GM11168 (cell line): ENCODE measurements around the gene DNMBP.

ENCODE experiments used
- in situ Hi-C: fragments of 300-500 bp; cut with MboI; formaldehyde crosslinking; loops from one replicate; pipeline ENCODE4 v1.12.0; 2022; ENCODE audit warnings: low sequenced_read_pairs; ENCODE audit not compliant: unreplicated experiment

Gene DNMBP

DNA sequence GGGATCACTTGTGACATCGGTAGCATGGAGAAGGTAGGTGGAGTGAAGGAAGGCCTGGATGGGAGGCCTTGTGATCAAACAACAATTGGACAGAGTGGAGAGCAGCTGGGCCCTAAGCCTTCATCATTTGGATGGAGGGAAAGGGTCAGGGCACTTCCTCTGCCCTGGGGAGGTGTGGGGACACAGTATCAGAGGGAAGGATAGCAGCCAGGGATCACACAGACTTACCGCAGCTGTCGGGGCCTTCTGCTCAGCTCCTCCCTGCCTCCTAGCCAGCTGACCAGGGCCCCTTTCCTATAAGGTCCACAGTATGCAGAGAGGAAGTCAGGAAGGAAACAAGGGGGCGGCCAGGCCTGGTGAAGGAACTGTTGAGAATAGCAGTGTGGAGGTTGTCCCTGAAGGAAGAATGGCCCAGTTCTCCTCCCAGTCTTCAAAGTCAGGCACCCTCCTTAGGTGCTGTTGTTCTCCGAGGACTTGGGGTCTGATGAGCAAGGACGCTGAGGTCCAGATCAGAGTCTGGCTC, 165.3 kb downstream of the DNMBP start:
- in situ Hi-C loops = loop anchor here (10.0 kb wide), 1 partner anchor 200 kb away; no protein-coding TSS in a partner anchor

DNA sequence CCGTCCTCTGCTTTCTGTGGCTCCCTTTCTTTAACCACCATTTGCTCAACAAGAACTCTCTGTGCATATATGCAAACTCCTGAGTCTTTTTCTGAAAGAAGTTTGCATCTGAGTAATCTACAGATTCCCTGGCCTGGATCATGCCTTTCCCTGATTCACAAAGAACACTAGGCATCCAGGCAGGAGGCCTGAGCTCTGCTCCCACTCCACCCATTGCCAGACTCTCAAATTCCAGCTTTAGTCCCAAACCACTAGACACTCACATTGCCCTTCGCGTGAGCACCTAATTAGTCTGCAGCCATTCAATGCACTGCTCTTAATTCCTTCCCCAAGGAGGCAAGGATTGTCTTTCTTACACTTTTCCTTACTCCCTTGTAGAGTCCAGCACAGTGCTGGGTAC, 166.4 kb downstream of the DNMBP start:
- in situ Hi-C loops = loop anchor here (10.0 kb wide), 1 partner anchor 201 kb away; no protein-coding TSS in a partner anchor

DNA sequence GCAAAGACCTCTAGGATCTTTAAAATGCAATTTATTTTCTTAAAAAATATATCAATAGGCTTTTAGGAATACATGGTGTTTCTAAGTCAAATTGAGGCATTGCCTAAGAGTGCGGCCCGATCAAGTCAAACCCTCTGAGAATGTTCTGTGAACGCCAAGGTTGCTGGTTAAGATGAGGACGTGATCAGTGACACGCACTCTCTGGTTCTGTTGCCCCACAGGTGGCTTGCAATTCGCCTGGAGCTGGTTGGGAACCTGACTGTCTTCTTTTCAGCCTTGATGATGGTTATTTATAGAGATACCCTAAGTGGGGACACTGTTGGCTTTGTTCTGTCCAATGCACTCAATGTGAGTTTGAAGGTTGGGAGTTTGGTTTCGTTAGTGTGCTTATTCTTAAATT, 168.0 kb downstream of the DNMBP start:
- in situ Hi-C loops = loop anchor here (10.0 kb wide), 1 partner anchor 203 kb away; no protein-coding TSS in a partner anchor

DNA sequence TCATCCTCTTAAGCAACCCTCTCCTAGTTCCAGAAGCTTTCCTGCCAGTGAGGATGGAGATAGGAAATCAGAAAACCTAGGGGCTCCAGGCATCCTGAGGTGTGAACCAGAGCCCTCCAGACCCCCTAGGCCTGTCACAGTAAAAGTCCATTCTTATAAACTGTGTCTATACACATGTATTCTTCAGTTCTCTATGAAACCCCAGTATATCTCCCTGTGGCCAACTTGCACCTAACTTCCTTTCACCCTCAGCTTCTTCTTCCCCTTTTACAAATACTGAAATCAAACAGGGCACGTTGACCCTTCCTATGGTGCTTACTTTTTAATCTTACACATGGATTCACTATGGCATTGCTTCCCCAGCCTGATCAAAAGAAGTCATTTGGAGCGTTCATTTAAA, 168.9 kb downstream of the DNMBP start:
- in situ Hi-C loops = loop anchor here (10.0 kb wide), 1 partner anchor 204 kb away; no protein-coding TSS in a partner anchor

DNA sequence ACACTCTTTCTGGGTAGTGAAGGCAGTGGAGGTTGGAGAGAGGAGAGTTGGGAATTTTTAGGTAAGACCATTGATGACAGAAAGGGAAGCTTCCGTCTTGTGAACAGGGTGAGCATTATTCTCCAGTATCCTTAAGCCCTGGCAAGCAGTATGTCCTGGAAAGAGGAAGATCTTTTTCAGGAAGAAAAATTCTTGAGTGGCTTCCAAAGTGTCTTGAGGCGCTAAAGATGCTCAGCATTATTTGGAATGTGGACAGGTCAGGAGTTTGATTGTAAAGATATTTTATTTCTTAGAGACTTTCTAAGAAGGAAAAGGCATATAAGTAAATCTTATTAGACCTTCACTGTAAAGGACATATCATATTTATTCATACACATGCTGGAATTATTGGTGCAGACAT, 173.0 kb downstream of the DNMBP start:
- in situ Hi-C loops = no loop called here

DNA sequence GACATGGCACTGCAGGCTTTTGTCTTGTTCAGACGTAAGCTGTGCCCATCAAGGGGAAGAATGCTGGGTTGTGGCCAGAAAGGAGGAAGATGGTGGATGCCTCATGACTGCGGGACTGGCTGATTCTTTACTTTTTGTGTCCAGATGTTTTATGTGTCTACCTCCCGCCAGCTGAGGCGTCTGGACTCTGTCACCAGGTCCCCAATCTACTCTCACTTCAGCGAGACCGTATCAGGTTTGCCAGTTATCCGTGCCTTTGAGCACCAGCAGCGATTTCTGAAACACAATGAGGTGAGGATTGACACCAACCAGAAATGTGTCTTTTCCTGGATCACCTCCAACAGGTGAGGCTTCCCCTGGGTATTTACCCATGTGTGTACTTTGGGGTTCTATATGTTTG, 173.8 kb downstream of the DNMBP start:
- in situ Hi-C loops = no loop called here

DNA sequence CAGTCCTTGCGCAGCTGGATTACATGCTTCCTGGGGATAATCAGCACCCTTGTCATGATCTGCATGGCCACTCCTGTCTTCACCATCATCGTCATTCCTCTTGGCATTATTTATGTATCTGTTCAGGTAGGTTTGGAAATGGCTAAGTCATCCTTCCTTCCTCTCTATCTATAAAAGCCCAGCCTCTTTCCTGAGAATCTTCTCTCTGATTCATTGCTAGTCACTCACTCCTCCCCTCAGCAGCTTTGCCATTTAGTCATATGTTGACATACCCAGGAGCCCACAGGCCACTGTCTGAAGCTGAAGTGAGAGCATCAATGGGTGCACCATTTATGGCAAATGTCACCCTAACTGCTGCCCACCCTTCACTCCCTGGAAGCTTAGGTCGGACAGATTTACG, 175.3 kb downstream of the DNMBP start:
- in situ Hi-C loops = no loop called here

DNA sequence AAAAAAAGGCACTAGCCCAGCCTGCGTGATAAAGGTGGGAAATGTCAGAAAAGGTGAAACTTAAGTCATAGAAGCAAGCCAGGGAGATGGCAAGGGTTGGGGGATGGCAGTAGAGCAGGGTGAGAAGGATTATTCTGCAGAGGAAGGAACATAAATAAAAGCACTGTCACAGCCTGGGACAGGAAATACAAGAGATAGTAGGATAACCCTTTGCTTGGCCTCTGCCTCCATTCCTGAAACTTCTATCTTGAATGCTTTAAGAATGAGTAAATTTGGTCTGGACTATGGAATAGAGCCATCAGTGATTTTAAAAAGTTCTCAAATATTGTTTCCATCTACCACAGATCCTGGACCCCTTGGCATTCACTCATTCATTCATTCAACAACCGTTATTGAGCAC, 177.3 kb downstream of the DNMBP start:
- in situ Hi-C loops = no loop called here

DNA sequence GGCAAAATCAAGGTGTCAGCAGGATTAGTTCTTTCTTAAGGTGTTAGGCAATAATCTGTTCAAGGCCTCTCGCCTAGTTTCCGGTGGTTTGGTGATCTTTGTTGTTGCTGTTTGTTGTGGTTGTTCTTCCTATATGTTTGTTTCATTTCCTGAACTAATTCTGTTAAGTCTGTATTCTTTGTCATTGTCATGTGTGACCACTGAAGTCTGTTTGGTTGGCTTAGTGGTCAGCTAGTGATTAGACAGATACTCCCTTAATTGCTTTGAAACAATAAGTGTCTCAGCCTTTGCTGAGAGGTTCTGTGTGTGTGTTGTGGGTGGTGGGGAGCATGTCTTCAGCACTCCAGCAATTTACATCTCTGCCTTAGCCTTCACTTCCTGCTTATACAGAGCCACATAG, 181.3 kb downstream of the DNMBP start:
- in situ Hi-C loops = no loop called here

DNA sequence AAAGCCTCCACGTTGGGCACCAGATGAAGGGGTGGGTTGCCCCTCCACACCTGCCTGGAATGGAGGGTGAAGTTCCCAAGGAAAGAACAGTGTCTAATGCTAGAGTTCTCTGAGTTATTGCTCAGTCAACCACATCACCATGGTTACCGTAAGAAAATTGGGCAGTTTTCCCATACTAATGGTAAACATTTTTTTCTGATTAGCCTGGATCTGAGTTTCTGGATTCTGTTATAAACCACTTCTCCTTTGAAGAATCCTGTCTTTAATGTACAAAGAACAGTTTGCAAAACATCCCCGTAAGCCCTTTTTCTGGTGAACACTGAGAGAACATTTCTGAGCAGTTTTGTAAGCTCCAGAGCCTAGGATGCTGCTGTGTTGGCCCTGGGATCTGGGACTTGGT, 181.8 kb downstream of the DNMBP start:
- in situ Hi-C loops = no loop called here
